ENCODE data around the gene KASH5.
"Not testable (repeated sequence)": the region's sequence is repeated elsewhere in the genome, so short reads cannot be mapped to it uniquely, and the experiment has no call there.

Gene KASH5

GRCh38 chr19:49451430-49452181 is 63.6 kb downstream of the KASH5 start, which contains the start of gene PIH1D1:
Gene PIH1D1 (minus strand): TSS chr19:49451814. CDS start chr19:49451574, 240 bp downstream.
- no peak for TF ChIP-seq CTCF (conservative IDR thresholded peaks at IDR 0.05)
- H3K27ac ChIP-seq: peak within 1 kb of the TSS; percentile 91

- H3K27ac ChIP-seq: peak within 1 kb of the TSS; percentile 91
- TF ChIP-seq CTCF (conservative IDR thresholded peaks at IDR 0.05): no peak
These were observed 65.1 kb downstream of the KASH5 start, which contains the start of gene ALDH16A1 for GRCh38 chr19:49453013-49453756. Gene ALDH16A1 (plus strand): TSS chr19:49453225. CDS start chr19:49453332, 107 bp downstream.

DNA sequence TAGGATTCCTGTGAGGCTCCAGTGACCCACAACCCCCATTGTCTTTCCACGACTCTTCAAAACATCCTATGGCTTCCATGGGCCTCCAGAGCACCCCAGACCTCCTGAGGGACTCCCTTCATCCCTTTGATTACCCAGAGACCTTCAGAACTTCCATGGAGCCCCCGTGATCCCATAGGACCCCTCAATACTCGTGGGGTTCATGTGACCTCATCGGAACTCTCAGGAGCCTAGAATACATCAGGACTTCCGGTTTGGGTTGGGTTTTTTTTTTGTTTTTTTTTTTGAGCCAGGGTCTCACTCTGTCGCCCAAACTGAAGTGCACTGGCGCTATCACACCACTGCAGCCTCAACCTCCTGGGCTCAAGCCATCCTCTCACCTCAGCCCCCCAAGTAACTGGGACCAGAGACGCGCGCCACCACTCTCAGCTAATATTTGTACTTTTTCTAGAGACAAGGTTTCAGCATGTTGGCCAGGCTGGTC is 65.8 kb downstream of the KASH5 start:
- TF ChIP-seq CTCF (conservative IDR thresholded peaks at IDR 0.05): no peak
- peak overlapping the region; percentile 91 for H3K27ac ChIP-seq

- no peak overlapping the region for H3K27ac ChIP-seq
- TF ChIP-seq CTCF (conservative IDR thresholded peaks at IDR 0.05): no peak
These were observed 67.7 kb downstream of the KASH5 start for GRCh38 chr19:49455773-49456172.

DNA sequence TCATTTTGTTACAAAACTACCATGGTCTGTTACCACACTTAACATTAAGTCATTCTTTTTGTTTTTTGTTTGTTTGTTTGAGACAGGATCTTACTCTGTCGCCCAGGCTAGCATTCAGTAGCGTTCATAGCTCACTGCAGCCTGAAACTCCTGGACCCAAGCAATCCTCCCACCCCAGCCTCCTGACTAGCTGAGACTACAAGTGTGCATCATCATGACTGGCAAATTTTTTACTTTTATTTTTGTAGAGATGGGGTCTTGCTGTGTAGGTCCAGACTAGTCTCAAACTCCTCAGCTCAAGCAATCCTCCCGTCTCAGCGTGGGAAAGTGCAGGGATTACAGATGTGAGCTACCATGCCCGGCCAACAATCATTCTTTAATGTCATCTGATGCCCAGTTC is 68.3 kb downstream of the KASH5 start:
- no peak for TF ChIP-seq CTCF (conservative IDR thresholded peaks at IDR 0.05)
- no peak overlapping the region for H3K27ac ChIP-seq

GRCh38 chr19:49458567-49458903 is 70.5 kb downstream of the KASH5 start:
- TF ChIP-seq CTCF (conservative IDR thresholded peaks at IDR 0.05): no peak

DNA sequence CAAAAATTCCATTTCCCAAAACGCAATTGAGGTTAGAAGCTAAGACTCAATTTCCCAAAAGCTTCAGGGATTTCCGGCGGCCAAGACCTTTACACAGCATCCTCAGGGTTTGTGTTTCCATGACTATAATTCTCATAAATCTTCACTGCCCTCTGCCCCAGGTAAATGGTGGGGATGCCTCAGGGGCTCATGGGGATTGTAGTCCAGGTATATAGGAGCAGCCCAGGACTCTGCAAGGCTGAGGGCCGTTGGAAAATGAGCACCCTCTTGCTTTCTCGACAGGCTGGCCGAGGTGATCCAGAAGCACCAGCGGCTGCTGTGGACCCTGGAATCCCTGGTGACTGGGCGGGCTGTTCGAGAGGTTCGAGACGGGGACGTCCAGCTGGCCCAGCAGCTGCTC is 71.3 kb downstream of the KASH5 start:
- no peak overlapping the region for H3K27ac ChIP-seq
- TF ChIP-seq CTCF (conservative IDR thresholded peaks at IDR 0.05): no peak

More at GRCh38 chr19:49458567-49458903, 70.5 kb downstream of the KASH5 start:
- no peak overlapping the region for H3K27ac ChIP-seq

DNA sequence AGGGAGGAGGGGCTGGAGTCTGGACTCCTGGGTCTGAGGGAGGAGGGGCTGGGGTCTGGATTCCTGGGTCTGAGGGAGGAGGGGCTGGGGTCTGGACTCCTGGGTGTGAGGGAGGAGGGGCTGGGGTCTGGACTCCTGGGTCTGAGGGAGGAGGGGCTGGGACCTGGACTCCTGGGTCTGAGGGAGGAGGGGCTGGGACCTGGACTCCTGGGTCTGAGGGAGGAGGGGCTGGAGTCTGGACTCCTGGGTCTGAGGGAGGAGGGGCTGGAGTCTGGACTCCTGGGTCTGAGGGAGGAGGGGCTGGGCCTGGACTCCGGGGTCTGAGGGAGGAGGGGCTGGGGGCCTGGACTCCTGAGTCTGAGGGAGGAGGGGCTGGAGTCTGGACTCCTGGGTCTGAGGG is 73.1 kb downstream of the KASH5 start:
- not testable (repeated sequence) for H3K27ac ChIP-seq
